HG02798 (cell line): ENCODE data around the gene TNIK.

Source experiments
- ATAC-seq: cut with Tn5 transposase; IDR thresholded peaks from one replicate; pipeline ENCODE4 v1.9.1; 2021; ENCODE audit warnings: mild to moderate bottlenecking; ENCODE audit not compliant: unreplicated experiment, poor library complexity

Gene TNIK

DNA sequence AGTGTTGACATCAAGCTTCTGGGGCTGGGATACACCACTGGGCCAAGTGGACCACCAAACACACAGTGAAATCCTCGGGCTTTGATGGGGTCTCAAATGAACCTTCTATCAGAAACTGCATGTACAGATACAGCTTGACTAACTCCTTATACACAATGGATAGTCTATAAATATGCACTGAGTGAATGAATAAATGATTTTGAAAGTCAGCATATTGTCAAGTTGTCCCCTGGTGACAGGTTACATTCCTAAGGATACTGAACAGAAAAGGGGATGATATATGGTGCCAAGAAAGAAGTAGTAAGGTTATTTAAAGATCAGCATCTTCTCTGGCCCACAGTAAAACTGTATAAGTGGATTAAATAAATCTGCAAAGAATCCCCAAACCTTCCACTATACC is 274.2 kb downstream of the TNIK start:
- ATAC-seq, result no peak

DNA sequence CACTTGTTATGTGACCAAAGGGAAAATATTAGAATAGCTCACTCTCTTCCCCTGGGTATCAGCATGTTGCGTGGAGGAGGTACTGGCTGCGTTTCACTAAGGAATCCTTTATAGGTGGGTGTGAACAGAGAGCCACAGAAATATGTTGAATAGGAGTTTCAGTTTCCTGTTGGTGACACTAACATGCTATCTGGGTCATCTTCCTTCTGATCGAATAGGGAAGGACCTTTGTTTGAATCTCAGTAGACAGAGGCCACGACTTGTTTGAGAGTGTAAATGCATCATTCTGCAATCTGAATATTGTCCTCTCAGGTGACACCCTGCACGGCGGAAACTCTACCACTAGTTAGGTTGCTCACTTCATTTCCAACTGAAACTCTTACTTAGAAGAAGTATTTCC is 275.8 kb downstream of the TNIK start:
- ATAC-seq, result peak; percentile 80

DNA sequence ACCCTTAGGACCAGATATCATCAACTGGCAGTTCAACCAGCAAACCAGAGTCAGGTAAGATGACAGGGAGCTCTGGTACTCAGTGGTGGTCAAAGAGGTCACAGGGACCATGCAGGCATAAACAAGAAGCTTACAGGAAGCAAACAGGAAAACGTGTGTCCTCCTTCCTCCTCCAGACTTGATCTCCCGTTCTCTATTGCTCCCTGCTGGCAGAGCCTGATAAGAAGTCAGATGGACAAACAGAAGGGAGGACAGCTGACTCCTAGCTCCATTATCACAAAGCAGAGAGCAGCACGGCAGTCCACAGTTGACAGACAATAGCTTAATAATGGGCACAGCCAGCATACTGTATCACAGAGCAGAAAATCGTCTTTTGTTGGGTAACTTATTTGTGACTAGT is 277.2 kb downstream of the TNIK start:
- no peak for ATAC-seq

DNA sequence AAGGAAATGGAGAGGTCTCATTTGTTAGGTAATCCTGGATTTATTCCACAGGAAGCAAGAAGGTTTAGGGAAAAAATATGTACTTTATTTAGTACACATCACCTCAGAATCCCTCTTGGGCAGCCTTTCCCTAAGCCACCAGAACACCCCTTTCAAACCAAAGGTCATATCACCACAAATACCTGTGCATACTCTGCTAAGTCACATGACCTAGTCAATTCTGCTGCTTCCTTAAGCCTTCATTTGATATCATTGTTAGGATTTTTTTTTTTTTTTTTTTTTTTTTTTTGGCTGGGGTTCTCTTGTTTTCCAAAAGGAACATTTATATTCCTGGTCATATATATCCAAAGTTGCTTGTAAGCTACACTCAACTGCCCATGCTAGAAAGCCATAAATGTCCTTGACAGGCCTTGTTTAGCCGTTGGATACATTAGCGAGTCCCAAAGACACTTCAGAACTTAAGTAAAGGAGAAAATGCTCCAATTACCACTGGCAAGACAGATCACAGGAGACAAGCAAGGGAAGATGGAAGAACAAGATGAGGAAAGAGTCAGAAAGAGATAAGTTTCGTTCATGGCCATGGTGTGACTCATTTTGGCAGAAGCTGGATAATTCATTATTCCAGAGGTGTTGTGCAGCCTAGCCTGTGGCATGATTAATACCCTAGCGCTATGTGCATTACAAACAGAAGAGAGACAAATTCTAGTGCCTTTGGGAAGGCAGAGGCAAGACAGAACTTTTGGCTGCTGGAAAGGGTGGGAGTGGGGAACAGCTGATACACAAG is 278.1 kb downstream of the TNIK start:
- no peak for ATAC-seq

DNA sequence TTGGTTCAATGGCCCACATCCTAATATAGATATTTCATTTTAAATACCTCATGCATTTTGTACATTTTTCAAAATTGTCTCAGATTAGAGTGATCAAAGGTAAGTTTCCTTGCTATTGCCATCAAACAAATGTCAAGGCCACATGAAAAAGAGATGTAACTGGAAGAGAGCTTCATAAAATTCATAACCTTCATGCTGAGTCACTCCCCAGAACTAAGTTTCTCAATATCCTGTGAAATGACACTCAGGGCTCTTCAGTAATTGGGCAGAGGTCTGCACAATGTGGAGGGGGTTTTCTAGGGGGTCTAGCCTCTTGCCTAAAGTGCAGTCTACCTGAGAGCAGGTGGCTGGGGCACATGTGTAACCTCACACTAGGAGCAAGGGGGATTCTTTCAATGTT is 281.5 kb downstream of the TNIK start:
- no peak for ATAC-seq

DNA sequence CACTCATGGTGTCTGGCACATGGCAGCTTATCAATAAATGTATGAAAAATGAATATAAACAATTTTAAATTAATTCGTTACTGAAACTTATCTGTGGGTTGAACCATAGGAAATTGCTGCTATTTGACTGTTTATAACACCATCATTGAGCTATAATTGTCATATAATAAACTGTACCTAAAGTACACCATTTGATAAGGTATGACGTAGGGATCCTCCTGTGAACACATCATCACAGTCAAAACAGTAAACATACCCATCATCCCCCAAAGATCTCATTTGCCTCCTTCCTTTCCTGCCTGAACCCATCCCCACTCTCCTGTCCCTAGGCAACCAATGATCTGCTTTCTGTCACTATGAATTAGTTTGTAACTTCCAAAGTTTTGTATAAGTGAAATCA is 282.7 kb downstream of the TNIK start:
- ATAC-seq, result no peak

DNA sequence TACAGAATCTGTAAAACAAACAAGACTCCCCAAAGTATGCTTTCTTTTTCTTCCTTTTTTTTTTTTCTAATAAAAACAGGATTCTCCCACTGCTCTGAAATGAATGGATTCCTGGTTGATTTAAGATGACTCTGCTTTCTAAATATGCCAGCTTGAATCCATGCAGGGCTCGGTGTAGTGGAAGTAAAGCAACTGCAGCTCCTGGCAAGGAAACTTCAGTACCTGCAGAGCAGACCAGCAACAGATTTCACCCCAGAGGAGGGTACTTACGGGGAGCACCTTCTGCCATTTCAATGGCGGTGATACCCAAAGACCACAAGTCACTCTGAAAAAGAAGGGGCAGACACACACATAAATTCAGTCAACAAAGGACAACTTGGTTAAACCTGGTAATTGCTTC is 283.1 kb downstream of the TNIK start:
- no peak for ATAC-seq

DNA sequence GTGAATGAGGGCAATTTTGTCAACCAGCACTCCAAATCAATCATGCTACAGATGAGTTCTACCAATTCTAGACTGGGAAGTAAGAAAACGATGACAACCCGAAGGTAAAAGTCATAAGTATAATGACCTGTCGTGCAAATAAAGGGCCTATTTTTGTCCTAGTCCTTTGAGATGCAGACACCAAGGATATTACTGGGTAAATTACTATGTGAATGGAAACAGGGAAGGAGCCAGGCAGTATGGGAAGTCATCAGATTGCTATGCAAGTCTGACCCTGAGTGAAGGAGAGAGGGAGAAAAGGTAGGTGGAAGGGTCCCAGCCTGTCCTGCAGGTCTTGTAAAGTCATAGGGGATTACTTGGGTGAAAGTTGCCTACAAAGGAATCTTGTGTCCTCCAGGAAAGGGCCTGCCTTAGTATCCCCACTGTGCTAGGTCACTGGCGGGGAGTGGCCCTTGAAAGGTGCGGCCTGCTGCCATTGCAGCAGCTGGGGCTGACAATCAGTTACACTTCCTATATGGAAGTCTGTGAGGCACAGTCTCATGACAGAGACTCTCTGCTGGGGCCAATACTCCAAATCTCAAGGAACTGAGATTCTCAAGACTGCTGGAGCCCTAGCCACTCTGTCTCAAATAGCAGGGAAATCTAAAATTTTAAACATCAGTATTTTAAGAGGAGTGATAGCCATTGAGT is 283.8 kb downstream of the TNIK start:
- no peak for ATAC-seq

DNA sequence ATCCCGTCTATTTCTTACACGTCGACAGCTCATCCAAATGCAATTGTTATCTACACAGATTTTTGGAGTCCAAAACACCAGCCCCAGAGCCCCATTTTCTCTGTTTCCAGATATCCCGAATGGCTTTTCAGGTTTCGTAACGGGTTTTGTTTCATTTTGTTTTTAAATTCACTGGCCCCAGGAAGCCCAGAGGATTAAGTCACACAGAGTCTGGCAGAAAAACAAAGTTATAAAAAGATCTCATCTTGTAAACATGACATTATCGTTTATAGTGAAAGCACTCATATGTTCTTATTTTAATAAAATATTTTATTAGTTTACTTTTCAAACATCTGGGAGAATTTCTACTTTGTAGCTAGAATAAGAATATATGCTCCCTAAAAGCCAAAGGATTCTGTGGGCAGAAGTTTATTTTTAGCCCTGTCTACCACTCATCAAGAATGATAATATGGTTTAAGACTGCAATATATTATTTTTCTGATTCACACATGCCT is 284.4 kb downstream of the TNIK start:
- ATAC-seq, result no peak

DNA sequence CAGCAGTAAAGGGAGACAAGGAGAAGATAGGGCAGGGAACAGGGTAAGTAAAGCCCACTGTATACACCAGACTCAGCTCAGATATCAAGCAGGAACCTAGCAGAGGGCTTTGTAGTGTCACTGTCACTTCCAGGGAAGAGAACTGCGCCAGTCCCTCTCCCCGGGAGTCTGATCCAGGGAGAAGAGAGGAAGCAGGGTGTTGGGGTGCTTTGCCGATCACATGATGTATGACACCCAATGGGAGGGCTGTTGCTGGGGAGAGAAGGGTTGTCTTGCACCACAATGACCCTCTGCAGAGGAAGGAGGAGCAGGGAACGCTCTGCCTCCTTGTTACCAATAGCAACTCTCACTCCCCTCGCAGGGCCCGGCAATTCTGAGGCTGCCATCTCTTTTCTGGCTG is 286.5 kb downstream of the TNIK start:
- ATAC-seq, result peak; percentile 75

DNA sequence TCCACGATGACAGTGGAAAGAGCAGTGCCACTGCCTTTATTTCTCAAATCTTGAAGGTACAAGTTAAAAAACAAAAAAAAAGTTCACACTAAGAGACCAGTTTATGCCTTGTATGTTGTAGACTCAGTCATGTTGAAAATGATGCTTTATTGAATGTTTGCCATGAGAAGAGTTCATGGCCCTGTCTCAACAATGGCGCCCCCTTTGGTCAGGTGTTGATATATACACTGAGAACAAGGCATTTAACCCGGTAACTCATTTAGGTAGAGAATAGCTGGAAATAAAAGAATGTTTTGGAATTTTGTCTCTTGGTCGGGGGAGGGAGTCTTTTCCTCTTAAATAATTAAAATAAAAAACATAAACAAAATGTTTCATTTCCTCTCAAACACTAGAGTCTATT is 288.1 kb downstream of the TNIK start:
- no peak for ATAC-seq

DNA sequence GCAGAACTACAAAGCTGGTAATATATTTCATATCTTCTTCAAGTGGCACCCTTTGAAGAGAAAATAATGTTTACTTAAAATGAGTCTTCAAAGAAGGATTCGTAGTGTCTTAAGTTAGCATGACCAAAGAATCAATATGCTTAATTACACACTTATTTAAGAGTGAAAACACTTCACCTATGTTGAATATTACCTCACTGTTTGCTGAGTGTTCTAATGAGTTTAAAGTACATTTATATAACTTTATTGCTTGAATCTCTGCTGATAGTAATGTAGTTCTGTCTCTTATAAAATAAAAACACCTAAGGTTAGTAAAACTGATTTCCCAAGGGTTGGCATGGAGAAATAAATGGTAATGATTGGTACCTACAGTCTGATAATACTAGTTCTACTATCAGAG is 290.3 kb downstream of the TNIK start:
- no peak for ATAC-seq

DNA sequence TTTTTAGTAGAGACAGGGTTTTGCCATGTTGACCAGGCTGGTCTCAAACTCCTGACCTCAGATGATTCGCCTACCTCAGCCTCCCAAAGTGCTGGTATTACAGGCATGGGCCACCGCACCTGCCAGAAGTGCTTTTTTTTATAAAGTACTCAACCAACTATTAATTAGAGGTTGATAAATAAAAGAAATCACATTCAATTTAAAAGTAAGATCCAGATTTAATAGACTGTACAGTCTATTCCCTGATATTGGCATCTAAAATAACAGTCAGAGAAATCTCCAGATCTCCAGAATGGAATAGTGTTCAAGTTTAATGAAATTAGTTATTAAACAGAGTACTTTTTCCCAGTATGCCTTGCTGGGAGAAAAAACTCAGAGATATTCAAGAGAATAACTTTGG is 290.8 kb downstream of the TNIK start:
- no peak for ATAC-seq

DNA sequence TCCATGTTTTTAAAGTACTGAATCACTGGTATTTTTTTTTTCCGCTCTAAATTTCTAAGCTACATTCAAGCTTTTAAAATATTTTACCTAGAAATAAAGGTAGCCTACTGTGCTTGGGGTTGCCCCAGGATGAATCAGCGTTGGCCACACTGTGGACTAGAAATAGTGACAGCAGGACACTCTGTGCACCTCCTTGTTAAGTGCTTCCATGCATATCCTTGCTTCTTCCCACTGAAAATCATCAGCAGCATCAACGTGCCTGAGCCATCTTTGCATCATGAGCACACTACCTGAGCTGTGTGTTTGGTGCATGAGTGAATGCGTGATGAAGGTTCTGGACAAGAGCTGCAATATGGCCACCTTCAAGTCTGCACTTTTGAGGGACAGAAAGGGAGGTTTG is 291.7 kb downstream of the TNIK start:
- no peak for ATAC-seq

DNA sequence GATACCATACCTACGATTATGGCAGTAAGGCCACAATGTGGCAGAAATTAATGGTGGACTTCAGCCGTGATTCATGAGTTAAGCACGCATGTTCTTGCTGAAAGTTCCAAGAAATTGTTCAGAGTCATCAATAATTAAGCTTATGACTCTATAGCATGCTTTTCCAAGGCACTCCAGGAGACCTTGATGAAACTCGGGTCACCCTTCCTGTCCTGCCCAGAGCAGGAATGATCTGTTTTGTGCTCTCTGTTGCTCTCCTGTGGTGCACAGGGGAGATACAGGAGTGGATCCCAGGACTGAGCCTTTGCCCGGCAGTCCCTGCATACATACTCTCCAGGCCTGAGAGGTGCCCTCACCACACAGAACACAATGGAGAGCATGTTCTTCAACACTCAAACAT is 292.1 kb downstream of the TNIK start:
- ATAC-seq, result no peak

DNA sequence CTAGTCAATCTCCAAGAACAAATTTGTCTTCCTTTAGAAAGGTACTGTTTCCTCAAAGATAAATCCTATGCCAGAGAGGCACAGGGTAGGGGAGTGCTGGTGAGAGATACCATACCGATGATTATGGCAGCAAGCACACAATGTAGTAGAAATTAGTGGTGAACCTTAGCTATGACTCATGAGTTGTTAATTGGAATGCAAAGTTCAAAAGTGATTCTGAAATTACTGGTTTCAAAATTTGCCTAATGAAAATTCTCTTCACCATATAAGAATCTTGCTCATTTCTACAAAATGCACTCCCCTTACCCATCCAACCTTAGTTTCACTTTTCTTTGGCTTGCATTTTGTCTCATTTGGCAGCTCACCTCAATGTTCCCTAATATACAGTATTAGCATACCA is 294.2 kb downstream of the TNIK start:
- peak; percentile 55 for ATAC-seq

DNA sequence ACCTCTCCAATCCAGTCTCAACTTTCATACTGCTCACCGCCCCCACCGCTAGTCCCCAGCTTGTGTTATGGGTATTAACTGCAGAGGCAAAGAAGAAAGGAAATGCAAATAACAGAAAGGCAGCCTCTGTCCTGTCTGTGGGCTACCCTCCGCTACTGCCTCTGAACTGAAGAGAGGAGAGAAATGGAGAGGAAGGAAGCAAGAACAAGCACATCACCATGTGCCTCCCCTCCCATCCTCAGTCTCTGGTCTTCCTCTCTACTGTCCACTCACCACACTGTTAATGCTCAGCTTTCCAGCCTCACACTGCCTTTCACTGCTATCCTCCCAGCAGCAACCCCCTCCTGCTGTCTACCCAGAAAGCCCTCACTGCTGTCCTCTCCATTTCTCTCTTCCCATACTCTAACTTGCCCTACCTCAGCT is 294.7 kb downstream of the TNIK start:
- peak; percentile 63 for ATAC-seq

DNA sequence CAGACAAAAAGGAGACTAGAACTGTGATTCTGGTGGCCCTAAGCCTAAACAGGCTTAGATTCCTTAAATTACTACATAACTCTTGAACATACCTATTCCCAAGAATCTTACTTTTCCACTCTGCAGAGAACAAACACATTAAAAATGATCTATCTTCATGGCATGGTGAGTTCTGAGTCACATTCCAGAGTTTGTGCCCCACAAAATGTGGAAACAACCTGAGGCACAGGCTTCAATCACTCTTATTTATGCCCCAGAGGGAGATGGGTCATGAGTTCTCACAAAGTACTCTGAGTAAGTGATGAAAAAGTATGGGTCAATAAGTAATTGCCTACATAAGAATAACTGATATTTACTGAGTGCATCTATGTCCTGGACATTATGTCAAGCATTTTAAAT is 296.1 kb downstream of the TNIK start:
- no peak for ATAC-seq

DNA sequence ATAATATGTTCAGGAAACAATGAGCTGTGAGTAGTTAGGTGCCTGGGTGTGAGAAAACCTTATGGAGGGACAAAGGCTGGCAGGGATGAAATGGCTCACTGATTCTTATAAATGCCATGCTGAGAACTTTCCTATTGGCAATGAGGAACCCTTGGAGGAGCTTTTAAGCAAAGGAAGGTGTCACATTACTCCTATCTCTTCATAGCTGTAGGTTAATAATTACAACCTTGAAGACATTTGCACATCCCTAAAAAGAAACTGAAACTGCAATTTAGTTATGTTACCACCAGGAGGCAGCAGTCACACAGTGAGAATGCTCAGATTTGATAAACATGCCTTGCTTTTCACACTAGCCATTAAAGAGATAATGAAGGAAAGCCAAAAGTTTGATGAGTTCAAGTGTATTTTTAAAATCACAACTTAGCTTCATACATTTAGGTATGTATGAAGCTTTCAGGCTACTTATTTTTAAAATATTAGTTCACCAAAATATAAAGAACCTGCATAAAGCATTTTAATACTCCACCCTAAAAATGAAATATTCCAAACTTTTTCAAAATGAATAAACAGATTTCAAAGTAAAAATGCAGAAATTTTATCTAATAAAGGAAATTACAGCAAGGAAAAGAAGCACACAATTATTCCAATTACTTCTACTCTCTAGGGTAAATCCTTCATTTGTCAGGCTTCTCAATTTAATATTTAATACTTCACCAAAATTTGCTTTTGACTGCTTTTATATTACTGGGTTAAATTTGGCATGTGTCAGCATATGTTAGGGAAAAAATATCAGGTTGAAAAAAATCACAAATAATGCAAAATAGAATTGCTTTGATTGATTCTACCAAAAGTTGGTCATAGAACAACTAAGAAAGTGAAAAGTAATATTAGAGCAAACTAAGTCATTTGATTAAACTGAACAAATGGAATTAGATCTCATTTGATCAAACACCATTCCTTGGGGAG is 296.8 kb downstream of the TNIK start:
- peak; percentile 37 for ATAC-seq

DNA sequence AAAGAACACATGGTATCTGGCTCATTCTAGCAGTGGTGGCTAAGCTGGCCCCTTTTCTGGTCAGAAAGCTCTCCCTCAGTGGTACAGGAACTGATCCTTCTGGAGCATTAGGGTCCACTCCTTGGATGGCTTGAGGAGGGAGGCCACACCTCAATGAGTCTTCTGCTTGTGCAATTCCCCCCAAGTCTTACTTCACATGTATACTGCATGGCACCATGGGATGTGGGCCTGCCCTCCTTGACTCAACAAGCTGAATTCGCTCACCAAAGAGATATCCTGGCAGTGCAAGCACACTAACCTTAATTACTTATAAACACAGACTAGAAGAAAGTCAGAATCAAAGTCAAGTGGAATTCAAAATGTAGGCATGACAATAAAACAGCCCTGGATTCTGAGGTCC is 299.9 kb downstream of the TNIK start:
- no peak for ATAC-seq

DNA sequence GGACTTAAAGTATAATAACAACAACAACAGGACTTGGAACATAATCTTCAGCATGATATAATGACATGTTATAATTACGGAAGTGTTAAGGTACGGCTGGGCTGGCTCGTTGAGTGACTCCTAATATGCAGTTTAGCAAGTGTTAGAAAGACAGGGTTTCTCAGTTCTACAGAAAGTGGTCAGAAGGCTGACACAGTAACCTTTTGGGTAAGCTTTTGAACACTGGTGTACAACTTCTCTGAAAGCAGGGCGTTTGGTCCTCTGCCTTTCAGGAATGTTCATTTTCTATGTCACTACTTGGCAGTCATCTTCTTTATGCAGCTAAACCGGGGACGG is 300.4 kb downstream of the TNIK start:
- no peak for ATAC-seq
